Measurements from ENCODE around the gene BCL2L12.

The BCL2L12 gene

DNA sequence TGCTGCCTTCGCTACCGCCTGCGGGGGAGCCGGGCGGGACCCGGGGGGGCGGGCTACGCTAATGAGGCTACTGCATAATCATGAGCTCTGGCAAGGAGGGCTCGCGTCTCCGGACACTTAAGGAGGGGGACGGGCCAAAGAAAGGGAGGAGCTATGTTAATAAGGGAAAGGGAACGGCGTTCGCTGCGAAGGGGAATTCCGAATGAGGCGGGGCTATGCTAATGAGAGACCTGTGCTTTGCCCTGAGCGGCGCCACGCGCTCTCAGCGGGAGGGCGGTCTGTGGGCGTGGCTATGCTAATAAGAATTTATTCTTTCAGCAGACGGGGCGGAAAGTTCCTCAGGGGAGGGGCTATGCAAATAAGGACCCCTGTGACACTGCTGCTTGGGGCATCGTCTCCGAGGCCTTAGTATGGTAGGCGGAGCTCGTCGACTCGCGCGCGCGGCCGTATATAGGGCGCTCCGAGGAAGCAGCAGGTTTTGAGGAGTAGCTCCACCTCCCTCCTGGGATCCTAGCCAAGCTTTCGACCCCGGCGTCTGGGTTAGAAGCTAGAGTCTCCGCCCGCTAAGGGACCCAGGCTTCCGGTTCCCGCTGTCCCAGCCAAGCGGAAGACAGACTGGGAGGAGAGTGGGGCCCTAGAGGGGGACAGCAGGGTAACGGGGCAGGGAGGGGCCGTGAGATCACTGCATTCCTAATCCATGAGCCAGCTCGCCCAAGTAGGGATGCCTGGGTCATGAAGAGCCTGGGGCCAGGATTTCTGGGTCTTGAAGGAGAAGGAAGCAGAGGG is 25.4 kb upstream of the BCL2L12 start, which contains the start of gene RRAS:
TSS of gene RRAS (minus strand) at position 31 of the 786 bp plus-strand sequence. CDS start 45 bp downstream, outside the sequence.
- TF ChIP-seq, protein P1, sequence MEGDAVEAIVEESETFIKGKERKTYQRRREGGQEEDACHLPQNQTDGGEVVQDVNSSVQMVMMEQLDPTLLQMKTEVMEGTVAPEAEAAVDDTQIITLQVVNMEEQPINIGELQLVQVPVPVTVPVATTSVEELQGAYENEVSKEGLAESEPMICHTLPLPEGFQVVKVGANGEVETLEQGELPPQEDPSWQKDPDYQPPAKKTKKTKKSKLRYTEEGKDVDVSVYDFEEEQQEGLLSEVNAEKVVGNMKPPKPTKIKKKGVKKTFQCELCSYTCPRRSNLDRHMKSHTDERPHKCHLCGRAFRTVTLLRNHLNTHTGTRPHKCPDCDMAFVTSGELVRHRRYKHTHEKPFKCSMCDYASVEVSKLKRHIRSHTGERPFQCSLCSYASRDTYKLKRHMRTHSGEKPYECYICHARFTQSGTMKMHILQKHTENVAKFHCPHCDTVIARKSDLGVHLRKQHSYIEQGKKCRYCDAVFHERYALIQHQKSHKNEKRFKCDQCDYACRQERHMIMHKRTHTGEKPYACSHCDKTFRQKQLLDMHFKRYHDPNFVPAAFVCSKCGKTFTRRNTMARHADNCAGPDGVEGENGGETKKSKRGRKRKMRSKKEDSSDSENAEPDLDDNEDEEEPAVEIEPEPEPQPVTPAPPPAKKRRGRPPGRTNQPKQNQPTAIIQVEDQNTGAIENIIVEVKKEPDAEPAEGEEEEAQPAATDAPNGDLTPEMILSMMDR (IDR thresholded peaks at IDR 0.05): no peak
- Histone ChIP-seq H3K9ac (peak within 1 kb of the TSS; percentile 48), H3K79me2 (peaks cover 29% of the 10 kb centered on the region), H3K27ac (peak within 1 kb of the TSS; percentile 98), H3K27me3 (ENCODE audit: control insufficient read depth, insufficient read depth, low read length) (no peaks in the 10 kb centered on the region), H3K9me3 (ENCODE audit: control insufficient read depth, low read length) (no peaks in the 10 kb centered on the region), H3K4me3 (ENCODE audit: low read depth, low read length) (peak within 1 kb of the TSS; percentile 97), H2AFZ (peak within 1 kb of the TSS; percentile 57), H3K36me3 (ENCODE audit: control insufficient read depth, insufficient read depth, low read length) (no peaks in the 10 kb centered on the region), H3K4me2 (ENCODE audit: low read length) (peak within 1 kb of the TSS; percentile 94), H3K4me1 (peaks cover 28% of the 10 kb centered on the region)

DNA sequence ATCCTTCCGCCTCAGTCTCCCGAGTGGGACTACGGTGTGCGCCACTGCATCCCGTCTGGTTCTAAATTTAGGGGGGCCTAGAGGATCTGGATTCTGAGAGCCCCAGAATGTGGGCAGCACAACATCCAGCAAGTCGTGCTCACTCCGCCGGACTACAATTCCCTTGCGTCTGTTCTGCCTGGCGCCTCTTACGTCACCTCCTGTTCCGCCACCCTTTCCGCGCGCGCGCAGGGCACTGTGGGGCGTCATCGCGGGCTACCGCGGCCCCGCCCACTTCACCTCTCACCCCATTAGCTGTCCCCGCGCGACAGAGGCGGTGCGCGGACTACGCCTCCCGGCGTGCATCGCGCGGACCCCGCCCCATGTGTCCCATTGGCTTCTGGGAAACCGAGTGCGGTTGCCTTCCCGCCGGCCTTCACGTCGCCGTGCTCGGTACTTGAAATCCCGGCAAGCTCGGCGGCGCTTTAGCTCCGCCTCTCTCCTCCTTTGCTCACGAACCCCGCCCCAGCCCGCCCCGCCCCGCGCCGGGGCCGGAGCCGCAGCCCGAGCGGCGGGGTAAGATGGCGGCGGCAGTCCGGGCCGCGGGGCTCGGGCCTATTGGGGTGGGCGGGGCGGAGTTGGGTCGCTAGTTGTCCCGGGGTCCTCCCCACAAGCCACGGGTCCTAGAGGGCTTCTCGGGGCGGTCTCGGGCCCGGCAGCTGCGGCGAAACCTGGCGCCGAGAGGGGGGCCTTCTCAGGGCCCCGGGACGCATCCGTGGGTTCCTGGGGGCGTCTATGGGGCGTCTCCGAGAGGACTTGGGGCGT is 23.8 kb upstream of the BCL2L12 start, which contains the start of gene SCAF1:
TSS of gene SCAF1 (plus strand) at position 522 of the 804 bp plus-strand sequence. CDS start 2,818 bp downstream, outside the sequence.
- no peaks in the 10 kb centered on the region for H3K9me3 ChIP-seq (ENCODE audit: control insufficient read depth, low read length)
- no peaks in the 10 kb centered on the region for H3K36me3 ChIP-seq (ENCODE audit: control insufficient read depth, insufficient read depth, low read length)
- H3K27ac ChIP-seq: peak within 1 kb of the TSS; percentile 98
- TF ChIP-seq, protein P1 (IDR thresholded peaks at IDR 0.05): no peak
- H3K27me3 ChIP-seq (ENCODE audit: control insufficient read depth, insufficient read depth, low read length): no peaks in the 10 kb centered on the region
- H2AFZ ChIP-seq: peak within 1 kb of the TSS; percentile 86
- H3K4me1 ChIP-seq: peaks cover 28% of the 10 kb centered on the region
- H3K79me2 ChIP-seq: peaks cover 45% of the 10 kb centered on the region
- peak within 1 kb of the TSS; percentile 97 for H3K4me3 ChIP-seq (ENCODE audit: low read depth, low read length)
- H3K4me2 ChIP-seq (ENCODE audit: low read length): peak within 1 kb of the TSS; percentile 94
- H3K9ac ChIP-seq: peak within 1 kb of the TSS; percentile 85

- Histone ChIP-seq H3K9me3 (ENCODE audit: control insufficient read depth, low read length) (no peaks in the 10 kb centered on the region), H3K9ac (peak overlapping the region; percentile 85), H3K27ac (peak overlapping the region; percentile 82), H3K79me2 (peaks cover 48% of the 10 kb centered on the region), H3K27me3 (ENCODE audit: control insufficient read depth, insufficient read depth, low read length) (no peaks in the 10 kb centered on the region), H3K36me3 (ENCODE audit: control insufficient read depth, insufficient read depth, low read length) (no peaks in the 10 kb centered on the region), H3K4me1 (peaks cover 28% of the 10 kb centered on the region), H2AFZ (peak overlapping the region; percentile 86), H3K4me3 (ENCODE audit: low read depth, low read length) (peak overlapping the region; percentile 97), H3K4me2 (ENCODE audit: low read length) (peak overlapping the region; percentile 85)
- TF ChIP-seq, protein P1 (IDR thresholded peaks at IDR 0.05): no peak
Measured at GRCh38 chr19:49642492-49643035, 23.2 kb upstream of the BCL2L12 start.

GRCh38 chr19:49643466-49643865 is 22.3 kb upstream of the BCL2L12 start:
- Histone ChIP-seq H2AFZ (no peak overlapping the region), H3K27me3 (ENCODE audit: control insufficient read depth, insufficient read depth, low read length) (no peaks in the 10 kb centered on the region), H3K9ac (no peak overlapping the region), H3K4me1 (peaks cover 23% of the 10 kb centered on the region), H3K4me2 (ENCODE audit: low read length) (no peak overlapping the region), H3K27ac (no peak overlapping the region), H3K36me3 (ENCODE audit: control insufficient read depth, insufficient read depth, low read length) (no peaks in the 10 kb centered on the region), H3K4me3 (ENCODE audit: low read depth, low read length) (peak overlapping the region; percentile 97), H3K79me2 (peaks cover 48% of the 10 kb centered on the region), H3K9me3 (ENCODE audit: control insufficient read depth, low read length) (no peaks in the 10 kb centered on the region)
- TF ChIP-seq, protein P1 (IDR thresholded peaks at IDR 0.05): no peak
